H1 (cell line): ENCODE measurements around the gene KCNC1. TPM values are rescaled to one million over a fixed set of nuclear protein-coding genes. Genes with fewer than 3 reads are reported as not detected.

ENCODE experiments used
- CTCF ChIA-PET: fragments of 300-600 bp; sonication (Branson Sonifier 250); formaldehyde crosslinking; loops from one replicate; lab custom pipeline; 2021; ENCODE audit not compliant: partially characterized antibody; lab: Charles Lee
- POLR2A ChIA-PET: fragments of 300-600 bp; sonication (Branson Sonifier 250); formaldehyde crosslinking; loops from one replicate; lab custom pipeline; 2021; ENCODE audit warnings: inconsistent platforms; ENCODE audit not compliant: partially characterized antibody; lab: Charles Lee
- DNase-seq, 2 experiments: peaks; one replicate each; pipeline versions ENCODE4 v3.0.0 to v3.0.0-alpha.2; 2010 to 2022; ENCODE audit warnings: low spot score in 2 of 2, low read depth in 1 of 2, mixed read lengths in 1 of 2
- FAIRE-seq: peaks from 2 replicates; lab custom pipeline; 2011; peaks lifted over from hg19 to GRCh38; lab: Jason Lieb, UNC
- H2AFZ ChIP-seq: 2 replicates; pipeline ENCODE4 v1.8.1; 2012; ENCODE audit warnings: low read length, inconsistent platforms
- H2AK5ac ChIP-seq: 2 replicates; pipeline ENCODE4 v1.6.1; 2013; ENCODE audit warnings: low read depth, low read length
- H2BK120ac ChIP-seq: replicated peaks from 2 replicates; pipeline ENCODE3; 2013; ENCODE audit warnings: low read depth, low read length, inconsistent platforms
- H2BK12ac ChIP-seq: 2 replicates; pipeline ENCODE4 v1.6.1; 2013; ENCODE audit warnings: low read depth, low read length
- H2BK15ac ChIP-seq: 2 replicates; pipeline ENCODE4 v1.6.1; 2013; ENCODE audit warnings: low read length
- H2BK20ac ChIP-seq: 2 replicates; pipeline ENCODE4 v1.6.1; 2013; ENCODE audit warnings: low read length
- H2BK5ac ChIP-seq: 2 replicates; pipeline ENCODE4 v1.6.1; 2013; ENCODE audit warnings: low read depth, low read length
- H3K14ac ChIP-seq: 2 replicates; pipeline ENCODE4 v1.6.1; 2013; ENCODE audit warnings: inconsistent platforms; ENCODE audit not compliant: insufficient read length
- H3K18ac ChIP-seq: 2 replicates; pipeline ENCODE4 v1.6.1; 2013; ENCODE audit warnings: low read length; ENCODE audit errors: extremely low read depth
- H3K23ac ChIP-seq: 2 replicates; pipeline ENCODE4 v1.6.1; 2013; ENCODE audit warnings: inconsistent platforms; ENCODE audit not compliant: insufficient read length
- H3K23me2 ChIP-seq: 2 replicates; pipeline ENCODE4 v1.6.1; 2013; ENCODE audit warnings: low read depth, low read length
- H3K27ac ChIP-seq: 2 replicates; pipeline ENCODE4 v1.6.1; 2011; ENCODE audit warnings: low read depth, low read length, inconsistent platforms
- H3K27me3 ChIP-seq, 4 experiments: replicated peaks in 1 of 4; 1 replicate in 1 of 4; 2 replicates in 3 of 4; pipeline versions ENCODE4 v1.6.1 to v1.8.1; 2011 to 2013; ENCODE audit warnings: low read length in 3 of 4, mild to moderate bottlenecking in 3 of 4, inconsistent platforms in 2 of 4, mixed read lengths in 2 of 4, moderate library complexity in 1 of 4; ENCODE audit not compliant: control insufficient read depth in 3 of 4, insufficient read depth in 3 of 4; ENCODE audit errors: extremely low read depth in 1 of 4
- H3K36me3 ChIP-seq, 4 experiments: 2 replicates each; pipeline versions ENCODE4 v1.6.1 to v1.8.1; 2011 to 2013; ENCODE audit warnings: mild to moderate bottlenecking in 4 of 4, low read length in 3 of 4, moderate library complexity in 2 of 4, control low read depth in 1 of 4, inconsistent platforms in 1 of 4; ENCODE audit not compliant: insufficient read depth in 4 of 4, control insufficient read depth in 2 of 4
- H3K4ac ChIP-seq: replicated peaks from 2 replicates; pipeline ENCODE3; 2013; ENCODE audit warnings: low read length, low read depth, mixed read lengths, inconsistent platforms; ENCODE audit not compliant: insufficient read length
- H3K4me1 ChIP-seq, 4 experiments: replicated peaks in 1 of 4; 1 replicate in 1 of 4; 2 replicates in 3 of 4; pipeline versions ENCODE4 v1.6.1 to v1.8.1; 2011 to 2013; ENCODE audit warnings: low read length in 3 of 4, inconsistent platforms in 2 of 4, mixed read lengths in 1 of 4; ENCODE audit not compliant: insufficient read depth in 4 of 4, control insufficient read depth in 3 of 4
- H3K4me2 ChIP-seq, 2 experiments: 2 replicates each; pipeline versions ENCODE4 v1.6.1 to v1.8.1; 2011 to 2013; ENCODE audit warnings: low read depth in 2 of 2, low read length in 2 of 2, control low read depth in 1 of 2, inconsistent platforms in 1 of 2, mild to moderate bottlenecking in 1 of 2; ENCODE audit not compliant: insufficient read depth in 1 of 2
- H3K4me3 ChIP-seq, 4 experiments: fragments of 200-600, 300-600 bp in 1 of 4; sonication (generic), shearing (Covaris generic), sonication (Bioruptor Twin) in 1 of 4; 2 replicates each; pipeline versions ENCODE4 v1.5.1 to v1.8.1; 2011 to 2016; ENCODE audit warnings: low read length in 4 of 4, low read depth in 3 of 4, control low read depth in 2 of 4, inconsistent platforms in 2 of 4, mild to moderate bottlenecking in 2 of 4, mixed read lengths in 1 of 4, moderate library complexity in 1 of 4; ENCODE audit not compliant: insufficient read depth in 2 of 4; ENCODE audit errors: extremely low read depth in 1 of 4
- H3K56ac ChIP-seq: replicated peaks from 2 replicates; pipeline ENCODE3; 2013; ENCODE audit warnings: low read depth, mild to moderate bottlenecking, mixed read lengths, low read length, inconsistent platforms; ENCODE audit not compliant: insufficient read length
- H3K79me1 ChIP-seq: 2 replicates; pipeline ENCODE4 v1.6.1; 2013; ENCODE audit warnings: low read depth, low read length, control low read depth
- H3K79me2 ChIP-seq, 2 experiments: 2 replicates each; pipeline versions ENCODE4 v1.6.1 to v1.8.1; 2012 to 2013; ENCODE audit warnings: low read length in 2 of 2, mild to moderate bottlenecking in 2 of 2, inconsistent platforms in 1 of 2; ENCODE audit not compliant: insufficient read depth in 2 of 2, control insufficient read depth in 1 of 2
- H3K9ac ChIP-seq, 4 experiments: replicated peaks in 1 of 4; 1 replicate in 1 of 4; 2 replicates in 3 of 4; pipeline versions ENCODE4 v1.6.1 to v1.8.1; 2011 to 2013; ENCODE audit warnings: low read depth in 3 of 4, low read length in 3 of 4, control low read depth in 2 of 4, mild to moderate bottlenecking in 2 of 4, moderate library complexity in 2 of 4, inconsistent platforms in 1 of 4; ENCODE audit errors: extremely low read depth in 1 of 4
- H3K9me3 ChIP-seq, 2 experiments: 2 replicates each; pipeline versions ENCODE4 v1.6.1 to v1.8.1; 2012 to 2013; ENCODE audit warnings: mild to moderate bottlenecking in 2 of 2, moderate library complexity in 2 of 2, control low read depth in 1 of 2, inconsistent platforms in 1 of 2, low read depth in 1 of 2, low read length in 1 of 2, mixed read lengths in 1 of 2; ENCODE audit not compliant: insufficient read depth in 2 of 2
- H4K20me1 ChIP-seq, 2 experiments: replicated peaks in 1 of 2; 2 replicates each; pipeline versions ENCODE3 to v1.8.1; 2011 to 2013; ENCODE audit warnings: inconsistent platforms in 2 of 2, low read length in 2 of 2, mild to moderate bottlenecking in 1 of 2; ENCODE audit not compliant: insufficient read depth in 2 of 2, control insufficient read depth in 1 of 2
- H4K5ac ChIP-seq: 2 replicates; pipeline ENCODE4 v1.6.1; 2013; ENCODE audit warnings: low read length, low read depth, mixed read lengths, inconsistent platforms; ENCODE audit not compliant: insufficient read length
- H4K8ac ChIP-seq: 2 replicates; pipeline ENCODE4 v1.8.0; 2013; ENCODE audit warnings: mild to moderate bottlenecking, moderate library complexity, low read length, inconsistent platforms; ENCODE audit not compliant: insufficient read depth; ENCODE audit errors: extremely low read depth
- H4K91ac ChIP-seq: replicated peaks from 2 replicates; pipeline ENCODE3; 2013; ENCODE audit warnings: low read length, mixed read lengths, inconsistent platforms; ENCODE audit not compliant: insufficient read length
- CBX5 ChIP-seq: fragments of 300-800, 300-1000 bp; sonication (generic); IDR thresholded peaks from 2 replicates; pipeline ENCODE4 v1.7.1; 2016; ENCODE audit warnings: antibody characterized with exemption, low read length, low read depth
- CHD1 ChIP-seq: IDR thresholded peaks from 2 replicates; pipeline ENCODE4 v1.6.1; 2012; ENCODE audit warnings: low read depth, low read length, improper control_type of control experiment
- E2F6 ChIP-seq: IDR thresholded peaks from 2 replicates; pipeline ENCODE4 v1.6.1; 2012; ENCODE audit warnings: inconsistent platforms
- EGR1 ChIP-seq: IDR thresholded peaks from 2 replicates; pipeline ENCODE4 v1.6.1; 2011; ENCODE audit warnings: low read depth, low read length, borderline replicate concordance
- EP300 ChIP-seq, 2 experiments: IDR thresholded peaks; 1 replicate in 1 of 2; 2 replicates in 1 of 2; pipeline ENCODE4 v1.6.1; 2011 to 2012; ENCODE audit warnings: low read depth in 2 of 2, low read length in 2 of 2, mild to moderate bottlenecking in 2 of 2, borderline replicate concordance in 1 of 2, inconsistent platforms in 1 of 2, moderate library complexity in 1 of 2
- FOSL1 ChIP-seq: IDR thresholded peaks from 2 replicates; pipeline ENCODE4 v1.6.1; 2011; ENCODE audit warnings: mild to moderate bottlenecking, low read depth, low read length, moderate library complexity; ENCODE audit not compliant: insufficient read depth
- GTF2F1 ChIP-seq: IDR thresholded peaks from 2 replicates; pipeline ENCODE4 v1.6.1; 2012; ENCODE audit warnings: low read depth, low read length, improper control_type of control experiment, borderline replicate concordance
- JUN ChIP-seq: IDR thresholded peaks from 2 replicates; pipeline ENCODE4 v1.6.1; 2011; ENCODE audit warnings: low read depth, mild to moderate bottlenecking, improper control_type of control experiment, low read length
- MAX ChIP-seq: IDR thresholded peaks from 2 replicates; pipeline ENCODE4 v1.6.1; 2012; ENCODE audit warnings: inconsistent platforms
- RAD21 ChIP-seq, 2 experiments: IDR thresholded peaks in 1 of 2; conservative IDR thresholded peaks in 1 of 2; 2 replicates each; pipeline ENCODE4 v1.6.1; 2011; ENCODE audit warnings: low read depth in 2 of 2, low read length in 2 of 2, improper control_type of control experiment in 1 of 2, inconsistent platforms in 1 of 2, mild to moderate bottlenecking in 1 of 2, moderate library complexity in 1 of 2
- SRF ChIP-seq: IDR thresholded peaks from 2 replicates; pipeline ENCODE4 v1.6.1; 2011; ENCODE audit warnings: mild to moderate bottlenecking, low read depth, low read length, moderate library complexity
- SUZ12 ChIP-seq: fragments of 200-600 bp; sonication (generic); IDR thresholded peaks from 2 replicates; pipeline ENCODE4 v1.6.1; 2012; ENCODE audit warnings: mild to moderate bottlenecking, inconsistent platforms, low read length, moderate library complexity, mixed read lengths
- WGBS, 2 experiments: shearing (Covaris generic) in 1 of 2; methylation state at CpG; one replicate each; pipeline versions ENCODE4 v1.1.6 to v1.1.7; 2013 to 2015; ENCODE audit warnings: low lambda C conversion rate in 2 of 2, mixed read lengths in 2 of 2, inconsistent platforms in 1 of 2, low coverage in 1 of 2, missing lambda C conversion rate in 1 of 2; ENCODE audit not compliant: insufficient replicate concordance in 2 of 2, insufficient coverage in 1 of 2, insufficient read length in 1 of 2; ENCODE audit errors: extremely low coverage in 1 of 2, missing lambda C conversion rate in 1 of 2; 5-methylcytosine and 5-hydroxymethylcytosine counted together
- polyA plus RNA-seq, 7 experiments: library from polyadenylated mRNA; depleted of rRNA in 3 of 7; stranded (reverse) in 5 of 7; unstranded in 2 of 7; fragments of >200 nt in 5 of 7; fragments of 200-250 nt in 2 of 7; gene quantifications; 1 replicate in 5 of 7; 2 replicates in 1 of 7; 4 replicates in 1 of 7; pipeline versions ENCODE4 v1.2.1 to v1.2.3, GENCODE V29; 2011 to 2013; ENCODE audit warnings: missing spikeins in 2 of 7, mixed read lengths in 2 of 7
- total RNA-seq: library from RNA; stranded (reverse); fragmentation: NEBNext Ultra II Directional; extraction: Animal tissue kit (Norgen Biotek cat#: 25700); gene quantifications from 2 replicates; pipeline ENCODE4 v1.2.1, GENCODE V29; 2021

Gene KCNC1
- total and polyA plus RNA-seq, 2 of the 8 experiments (the other 6 are each of a cell fraction or from before 2014, with no cell fraction given), result 0.11 to 0.26 TPM

- Histone ChIP-seq H3K18ac (no peak overlapping the region), H3K79me1 (no peaks in the 10 kb centered on the region), H3K14ac (no peak overlapping the region), H2AFZ (no peak overlapping the region), H4K5ac (no peak overlapping the region), H3K27me3 (peaks cover 5 to 22% (median 19%) of the 10 kb centered on the region in 4 experiments), H3K79me2 (no peaks in the 10 kb centered on the region), H2BK20ac (no peak overlapping the region), H3K4ac (no peak overlapping the region), H2BK5ac (no peak overlapping the region), H3K27ac (no peak overlapping the region), H2AK5ac (no peak overlapping the region), H2BK15ac (no peak overlapping the region), H3K36me3 (no peaks in the 10 kb centered on the region), H4K91ac (no peak overlapping the region), H2BK12ac (no peak overlapping the region), H3K4me3 (no peak overlapping the region), H2BK120ac (no peak overlapping the region), H3K4me2 (no peak overlapping the region), H3K9ac (no peak overlapping the region), H3K23me2 (peaks cover 4% of the 10 kb centered on the region; the same call in 1 of the 2 replicates), H3K56ac (no peak overlapping the region), H3K4me1 (peaks cover 3 to 22% (median 13%) of the 10 kb centered on the region in 4 experiments), H4K20me1 (peaks cover 3 to 6% of the 10 kb centered on the region in 2 experiments), H3K23ac (no peak overlapping the region), H3K9me3 (no peaks in the 10 kb centered on the region), H4K8ac (no peak overlapping the region)
- CTCF ChIA-PET, result interaction anchor here (1.0 to 16.5 kb wide), 10 partner anchors 8 to 194 kb away, joined by 3 to 290 read pairs (median 7); partner anchors contain the start of genes KCNC1 and MYOD1
- FAIRE-seq, result no peak
- no peak for DNase-seq
- POLR2A ChIA-PET, result no interaction called here
- 96% methylated on average over 4 of the region's 5 CpGs; no CpG with 5 or more reads in 1 of the 2 experiments for WGBS, 2 experiments
- no peak for TF ChIP-seq SRF
- no peak for TF ChIP-seq SUZ12
- TF ChIP-seq JUN, result no peak
- no peak for TF ChIP-seq EP300 (IDR thresholded peaks at IDR 0.05; ENCODE audit: borderline replicate concordance in 1 of 2, low read depth in 2 of 2, low read length in 2 of 2)
- no peak for TF ChIP-seq GTF2F1
- no peak for TF ChIP-seq MAX
- TF ChIP-seq FOSL1, result no peak
- TF ChIP-seq E2F6, result no peak
- no peak for TF ChIP-seq CBX5
- TF ChIP-seq RAD21 (IDR thresholded peaks at IDR 0.05 in 1 of 2, conservative IDR thresholded peaks at IDR 0.05 in 1 of 2; ENCODE audit: low read depth in 2 of 2, low read length in 2 of 2), result no peak
- TF ChIP-seq CHD1, result no peak
- no peak for TF ChIP-seq EGR1
Measured at GRCh38 chr11:17742019-17742418, 7.4 kb downstream of the KCNC1 start.
